Colonic mucosa (tissue), 4 donors: ENCODE results near the gene TTC7B. TPM values are rescaled to one million over a fixed set of nuclear protein-coding genes. Genes with fewer than 3 reads are reported as not detected.

Source experiments
- DNase-seq: peaks from one replicate; pipeline ENCODE4 v3.0.0-alpha.2; 2020
- H3K27ac ChIP-seq: fragments of 200-600 bp; one replicate; pipeline ENCODE4 v1.8.0; 2021
- H3K27me3 ChIP-seq: fragments of 200-600 bp; one replicate; pipeline ENCODE4 v1.8.0; 2021
- H3K36me3 ChIP-seq: fragments of 200-600 bp; one replicate; pipeline ENCODE4 v1.8.0; 2021
- H3K4me1 ChIP-seq: fragments of 200-600 bp; one replicate; pipeline ENCODE4 v1.8.0; 2021; ENCODE audit warnings: mild to moderate bottlenecking
- H3K4me3 ChIP-seq: fragments of 200-600 bp; one replicate; pipeline ENCODE4 v1.8.0; 2021
- H3K9ac ChIP-seq, 2 donors: one replicate each; pipeline ENCODE4 v1.7.0; 2013; ENCODE audit warnings: control low read depth in 2 of 2, low read depth in 2 of 2, low read length in 2 of 2
- H3K9me3 ChIP-seq: fragments of 200-600 bp; one replicate; pipeline ENCODE4 v1.8.0; 2021
- intact Hi-C: fragments of 100-400 bp; cut with DNase I; formaldehyde crosslinking; loops from one replicate; pipeline ENCODE4 v1.14.1; 2022
- total RNA-seq, 2 donors: library from RNA; stranded (reverse); fragmentation: NEBNext Ultra II Directional in 1 of 2; extraction: Animal tissue kit (Norgen Biotek cat#: 25700) in 1 of 2; gene quantifications; one replicate each; pipeline ENCODE4 v1.2.1, GENCODE V29; 2021
- TF ChIP-seq, protein P1 (sequence below): fragments of 200-600 bp; IDR thresholded peaks from one replicate; pipeline ENCODE4 v1.8.0; 2022; ENCODE audit warnings: antibody characterized with exemption, mild to moderate bottlenecking
- donor health status: healthy.
- donor health status: DM: no; HTN: no; CAD: no.
- donor health status: DM: no; HTN: no; CAD: no.

TTC7B gene
- total RNA-seq, 2 donors from 2014 or later, result 3.3 to 11.8 TPM

DNA sequence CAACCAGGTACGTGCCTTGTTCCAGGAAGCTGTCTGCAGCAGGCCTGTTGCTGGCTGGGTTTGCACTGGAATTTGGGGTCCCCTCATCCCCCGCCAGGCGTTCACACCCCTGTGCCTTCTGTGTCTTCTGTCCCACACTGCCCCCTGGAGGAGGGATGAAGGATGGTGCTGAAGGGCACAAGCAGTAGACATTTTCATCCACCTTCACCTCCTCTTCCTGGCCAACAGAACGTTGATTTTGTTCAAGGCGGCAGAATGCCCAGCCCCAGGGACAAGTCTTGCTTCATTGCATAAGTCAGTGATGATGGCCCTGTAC lies 297.3 kb downstream of the TTC7B start:
- Histone ChIP-seq H3K27me3 (no peaks in the 10 kb centered on the region), H3K4me1 (peaks cover 32% of the 10 kb centered on the region), H3K4me3 (no peak overlapping the region), H3K36me3 (no peaks in the 10 kb centered on the region), H3K9ac (peak overlapping the region in 1 of 2 donors; percentile 49), H3K27ac (no peak overlapping the region), H3K9me3 (no peaks in the 10 kb centered on the region)
- peak; percentile 70 for DNase-seq
- intact Hi-C loops, result loop anchor here (5.0 kb wide), 2 partner anchors 117 to 178 kb away; no protein-coding TSS in a partner anchor
- TF ChIP-seq, protein P1, sequence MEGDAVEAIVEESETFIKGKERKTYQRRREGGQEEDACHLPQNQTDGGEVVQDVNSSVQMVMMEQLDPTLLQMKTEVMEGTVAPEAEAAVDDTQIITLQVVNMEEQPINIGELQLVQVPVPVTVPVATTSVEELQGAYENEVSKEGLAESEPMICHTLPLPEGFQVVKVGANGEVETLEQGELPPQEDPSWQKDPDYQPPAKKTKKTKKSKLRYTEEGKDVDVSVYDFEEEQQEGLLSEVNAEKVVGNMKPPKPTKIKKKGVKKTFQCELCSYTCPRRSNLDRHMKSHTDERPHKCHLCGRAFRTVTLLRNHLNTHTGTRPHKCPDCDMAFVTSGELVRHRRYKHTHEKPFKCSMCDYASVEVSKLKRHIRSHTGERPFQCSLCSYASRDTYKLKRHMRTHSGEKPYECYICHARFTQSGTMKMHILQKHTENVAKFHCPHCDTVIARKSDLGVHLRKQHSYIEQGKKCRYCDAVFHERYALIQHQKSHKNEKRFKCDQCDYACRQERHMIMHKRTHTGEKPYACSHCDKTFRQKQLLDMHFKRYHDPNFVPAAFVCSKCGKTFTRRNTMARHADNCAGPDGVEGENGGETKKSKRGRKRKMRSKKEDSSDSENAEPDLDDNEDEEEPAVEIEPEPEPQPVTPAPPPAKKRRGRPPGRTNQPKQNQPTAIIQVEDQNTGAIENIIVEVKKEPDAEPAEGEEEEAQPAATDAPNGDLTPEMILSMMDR, result peak; percentile 41

GRCh38 chr14:90518069-90518940 lies 297.9 kb downstream of the TTC7B start:
- DNase-seq, result no peak
- H3K36me3 ChIP-seq, result no peaks in the 10 kb centered on the region
- no peaks in the 10 kb centered on the region for H3K27me3 ChIP-seq
- TF ChIP-seq, protein P1, result no peak
- H3K9me3 ChIP-seq, result no peaks in the 10 kb centered on the region
- peak overlapping the region in 1 of 2 donors; percentile 49 for H3K9ac ChIP-seq
- H3K4me3 ChIP-seq, result no peak overlapping the region
- intact Hi-C loops, result loop anchor here (5.0 kb wide), 2 partner anchors 116 to 179 kb away; no protein-coding TSS in a partner anchor
- no peak overlapping the region for H3K27ac ChIP-seq
- peaks cover 35% of the 10 kb centered on the region for H3K4me1 ChIP-seq

GRCh38 chr14:90517076-90517841 lies 299.0 kb downstream of the TTC7B start:
- peak overlapping the region in 1 of 2 donors; percentile 49 for H3K9ac ChIP-seq
- no peaks in the 10 kb centered on the region for H3K9me3 ChIP-seq
- H3K27me3 ChIP-seq, result no peaks in the 10 kb centered on the region
- intact Hi-C loops, result loop anchor here (5.0 kb wide), 2 partner anchors 115 to 180 kb away; no protein-coding TSS in a partner anchor
- no peak overlapping the region for H3K4me3 ChIP-seq
- H3K36me3 ChIP-seq, result no peaks in the 10 kb centered on the region
- TF ChIP-seq, protein P1, result no peak
- H3K4me1 ChIP-seq, result peaks cover 37% of the 10 kb centered on the region
- no peak overlapping the region for H3K27ac ChIP-seq
- DNase-seq, result peak; percentile 61

DNA sequence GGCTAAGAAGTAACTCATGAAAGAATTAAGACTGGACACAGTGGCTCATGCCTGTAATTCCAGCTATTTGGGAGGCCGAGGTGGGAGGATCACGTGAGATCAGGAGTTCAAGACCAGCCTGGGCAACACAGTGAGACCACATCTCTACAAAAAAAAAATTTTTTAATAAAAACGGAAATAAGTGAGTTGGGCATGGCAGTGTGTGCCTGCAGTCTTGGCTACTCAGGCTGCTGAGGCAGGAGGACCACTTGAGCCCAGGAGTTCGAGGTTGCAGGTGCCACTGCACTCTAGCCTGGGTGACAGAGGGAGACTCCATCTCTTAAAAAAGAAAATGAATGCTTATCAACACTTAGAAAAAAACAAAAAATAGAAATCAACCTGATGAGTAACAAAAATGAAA lies 301.7 kb downstream of the TTC7B start:
- Histone ChIP-seq H3K27me3 (no peaks in the 10 kb centered on the region), H3K36me3 (no peaks in the 10 kb centered on the region), H3K9ac (peak overlapping the region in 1 of 2 donors; percentile 84), H3K4me3 (no peak overlapping the region), H3K9me3 (no peaks in the 10 kb centered on the region), H3K27ac (peak overlapping the region; percentile 90), H3K4me1 (peaks cover 37% of the 10 kb centered on the region)
- TF ChIP-seq, protein P1, result no peak
- no peak for DNase-seq
- intact Hi-C loops, result no loop called here

DNA sequence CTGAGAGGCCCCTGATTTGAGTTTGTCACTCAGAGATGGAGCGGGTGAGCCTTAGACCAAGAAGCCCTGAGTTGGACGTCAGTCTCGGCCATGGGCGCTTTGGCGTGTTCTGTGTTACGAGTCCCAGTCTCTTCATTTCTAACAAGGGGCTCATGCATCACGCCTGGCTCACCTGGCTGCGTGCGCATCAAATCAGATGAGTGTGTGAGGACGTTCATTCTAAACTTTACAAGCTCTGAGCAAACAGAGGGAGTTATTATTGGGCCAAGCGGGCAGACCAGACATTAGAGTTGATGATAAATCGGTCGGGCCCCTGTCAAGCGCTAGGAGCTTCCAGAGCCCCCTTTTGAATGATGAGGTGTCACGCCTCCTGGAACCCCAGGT lies 302.2 kb downstream of the TTC7B start:
- Histone ChIP-seq H3K27ac (peak overlapping the region; percentile 90), H3K4me1 (peaks cover 40% of the 10 kb centered on the region), H3K9me3 (no peaks in the 10 kb centered on the region), H3K36me3 (no peaks in the 10 kb centered on the region), H3K9ac (peak overlapping the region in 1 of 2 donors; percentile 84), H3K27me3 (no peaks in the 10 kb centered on the region), H3K4me3 (no peak overlapping the region)
- intact Hi-C loops, result no loop called here
- TF ChIP-seq, protein P1, result no peak
- DNase-seq, result no peak
